HCT116 (cell line): ENCODE data around the gene MBTD1. TPM values are rescaled to one million over a fixed set of nuclear protein-coding genes. Genes with fewer than 3 reads are reported as not detected.
A peak's percentile ranks its signal among the peaks of the same experiment; 100 is the strongest.

Experiments used
- ATAC-seq: fragments of 200-7000 bp; cut with Tn5 transposase; 2 replicates; pipeline ENCODE4 v1.9.1; 2020; ENCODE audit warnings: mild to moderate bottlenecking, moderate library complexity
- BruUV-seq: library from RNA; stranded (reverse); fragments of 400-500 nt; replicated peaks from 2 replicates; lab custom pipeline; 2021; lab: Mats Ljungman, UMichigan
- CTCF ChIA-PET: fragments of 300-600 bp; sonication (Branson Sonifier 250); formaldehyde crosslinking; loops from one replicate; lab custom pipeline; 2021; ENCODE audit warnings: antibody characterized with exemption; lab: Charles Lee
- POLR2A ChIA-PET: fragments of 300-600, 350-600 bp; sonication (Branson Sonifier 250); formaldehyde crosslinking; loops from one replicate; lab custom pipeline; 2021; ENCODE audit warnings: antibody characterized with exemption; lab: Charles Lee
- RAD21 ChIA-PET, 2 experiments: fragments of 300-600 bp; sonication (Branson Sonifier 250); formaldehyde crosslinking; loops; one replicate each; lab custom pipeline; 2023; ENCODE audit warnings: low total read pairs in 2 of 2; ENCODE audit not compliant: uncharacterized antibody in 2 of 2, unreplicated experiment in 2 of 2, low non-redundant PET in 1 of 2; lab: Charles Lee
- DNase-seq: peaks from one replicate; pipeline ENCODE4 v3.0.0-alpha.2; 2010; ENCODE audit warnings: low read depth, low spot score
- H2AFZ ChIP-seq: fragments of 200-600 bp; shearing (Covaris generic), sonication (generic); 2 replicates; pipeline ENCODE4 v1.6.1; 2017; ENCODE audit warnings: low read depth, mixed run types, mixed read lengths, antibody characterized with exemption, low read length; ENCODE audit not compliant: poor library complexity, severe bottlenecking
- H3K27ac ChIP-seq: 2 replicates; pipeline ENCODE4 v1.5.1; 2012; ENCODE audit warnings: low read depth, low read length
- H3K27me3 ChIP-seq: fragments of 200-600 bp; sonication (generic); 2 replicates; pipeline ENCODE4 v1.6.1; 2016; ENCODE audit warnings: mixed run types, low read length, mixed read lengths; ENCODE audit not compliant: insufficient read depth
- H3K36me3 ChIP-seq, 2 experiments: fragments of 200-500 bp in 1 of 2; fragments of 200-600 bp in 1 of 2; sonication (Bioruptor generic) in 1 of 2; sonication (generic) in 1 of 2; 2 replicates each; pipeline versions ENCODE4 v1.5.1 to v1.6.1; 2014 to 2016; ENCODE audit warnings: low read length in 2 of 2, inconsistent platforms in 1 of 2, mixed read lengths in 1 of 2, mixed run types in 1 of 2; ENCODE audit not compliant: insufficient read depth in 2 of 2, control insufficient read depth in 1 of 2
- H3K4me1 ChIP-seq, 2 experiments: fragments of 200-600 bp in 1 of 2; sonication (generic) in 1 of 2; 2 replicates each; pipeline versions ENCODE4 v1.5.1 to v1.6.1; 2012 to 2017; ENCODE audit warnings: low read length in 2 of 2, inconsistent platforms in 1 of 2, mild to moderate bottlenecking in 1 of 2, mixed read lengths in 1 of 2, mixed run types in 1 of 2, moderate library complexity in 1 of 2; ENCODE audit not compliant: insufficient read depth in 2 of 2, control insufficient read depth in 1 of 2
- H3K4me2 ChIP-seq: fragments of 200-600 bp; sonication (generic); 2 replicates; pipeline ENCODE4 v1.6.1; 2017; ENCODE audit warnings: mixed run types, low read length, mixed read lengths
- H3K4me3 ChIP-seq, 2 experiments: fragments of 200-600 bp in 1 of 2; sonication (generic) in 1 of 2; replicated peaks in 1 of 2; 2 replicates each; pipeline ENCODE4 v1.5.1; 2011 to 2016; ENCODE audit warnings: low read length in 2 of 2, control low read depth in 1 of 2, low read depth in 1 of 2, mild to moderate bottlenecking in 1 of 2, mixed read lengths in 1 of 2, mixed run types in 1 of 2
- H3K79me2 ChIP-seq: fragments of 200-600 bp; sonication (generic); 2 replicates; pipeline ENCODE4 v1.6.1; 2017; ENCODE audit warnings: mild to moderate bottlenecking, mixed run types, low read length, moderate library complexity, mixed read lengths; ENCODE audit not compliant: insufficient read depth
- H3K9ac ChIP-seq: fragments of 200-600 bp; sonication (generic); 2 replicates; pipeline ENCODE4 v1.6.1; 2016; ENCODE audit warnings: low read length, mixed read lengths
- H3K9me2 ChIP-seq: fragments of 200-600 bp; sonication (generic), shearing (Covaris generic); 2 replicates; pipeline ENCODE4 v1.6.1; 2017; ENCODE audit warnings: mixed run types, mild to moderate bottlenecking, moderate library complexity; ENCODE audit not compliant: insufficient read depth
- H3K9me3 ChIP-seq, 2 experiments: fragments of 200-500 bp in 1 of 2; fragments of 200-600 bp in 1 of 2; sonication (Bioruptor generic) in 1 of 2; sonication (generic) in 1 of 2; 2 replicates each; pipeline ENCODE4 v1.6.1; 2014 to 2017; ENCODE audit warnings: low read length in 2 of 2, mixed read lengths in 2 of 2, inconsistent platforms in 1 of 2, low read depth in 1 of 2, mild to moderate bottlenecking in 1 of 2, mixed run types in 1 of 2, moderate library complexity in 1 of 2; ENCODE audit not compliant: control insufficient read depth in 1 of 2, insufficient read depth in 1 of 2
- H4K20me1 ChIP-seq: fragments of 200-600 bp; sonication (generic), shearing (Covaris generic); 2 replicates; pipeline ENCODE4 v1.6.1; 2017; ENCODE audit warnings: mixed run types, mild to moderate bottlenecking, moderate library complexity; ENCODE audit not compliant: insufficient read depth
- CBX3 ChIP-seq: IDR thresholded peaks from 2 replicates; pipeline ENCODE4 v1.6.1; 2012; ENCODE audit warnings: low read depth
- CEBPB ChIP-seq: IDR thresholded peaks from 2 replicates; pipeline ENCODE4 v1.6.1; 2012; ENCODE audit warnings: low read depth
- EGR1 ChIP-seq: IDR thresholded peaks from 2 replicates; pipeline ENCODE4 v1.6.1; 2012; ENCODE audit warnings: low read depth
- EZH2 ChIP-seq: fragments of 200-600 bp; sonication (generic); IDR thresholded peaks from 2 replicates; pipeline ENCODE4 v1.6.1; 2017; ENCODE audit warnings: antibody characterized with exemption, mixed run types
- EZH2phosphoT487 ChIP-seq: fragments of 200-600 bp; IDR thresholded peaks from 2 replicates; pipeline ENCODE4 v1.6.1; 2018; ENCODE audit warnings: antibody characterized with exemption, borderline replicate concordance
- POLR2A ChIP-seq: IDR thresholded peaks from 2 replicates; pipeline ENCODE4 v1.7.0; 2011; ENCODE audit warnings: borderline replicate concordance; ENCODE audit not compliant: insufficient read depth, insufficient read length; ENCODE audit errors: extremely low read depth
- POLR2AphosphoS5 ChIP-seq: IDR thresholded peaks from 2 replicates; pipeline ENCODE4 v1.6.1; 2011; ENCODE audit warnings: mild to moderate bottlenecking, low read depth, low read length, moderate library complexity
- RAD21 ChIP-seq: IDR thresholded peaks from 2 replicates; pipeline ENCODE4 v1.6.1; 2012; ENCODE audit warnings: low read depth, mild to moderate bottlenecking
- SIN3A ChIP-seq: IDR thresholded peaks from 2 replicates; pipeline ENCODE4 v1.6.1; 2012; ENCODE audit warnings: low read depth
- TCF7L2 ChIP-seq: IDR thresholded peaks from 2 replicates; pipeline ENCODE4 v1.7.0; 2011; ENCODE audit warnings: borderline replicate concordance, inconsistent platforms; ENCODE audit not compliant: insufficient read depth, insufficient read length; ENCODE audit errors: extremely low read depth
- intact Hi-C: fragments of 100-400 bp; cut with micrococcal nuclease; formaldehyde crosslinking; loops from 2 replicates; pipeline ENCODE4 v1.10.0; 2022
- total RNA-seq: library from RNA; stranded (reverse); gene quantifications from one replicate; pipeline ENCODE4 v1.2.1, GENCODE V29; 2021; ENCODE audit not compliant: unreplicated experiment
- TF ChIP-seq, protein P1 (sequence below), 3 experiments: fragments of 200-600 bp in 1 of 3; sonication (generic) in 1 of 3; IDR thresholded peaks in 2 of 3; conservative IDR thresholded peaks in 1 of 3; 2 replicates each; pipeline ENCODE4 v1.5.1; 2012 to 2017; ENCODE audit warnings: low read depth in 2 of 3, low read length in 2 of 3, antibody characterized with exemption in 1 of 3, borderline replicate concordance in 1 of 3, control low read depth in 1 of 3, mild to moderate bottlenecking in 1 of 3, mixed read lengths in 1 of 3, mixed run types in 1 of 3, moderate library complexity in 1 of 3; ENCODE audit not compliant: insufficient read depth in 1 of 3
- TF ChIP-seq, protein P2 (sequence below): IDR thresholded peaks from 2 replicates; pipeline ENCODE4 v1.6.1; 2012
- TF ChIP-seq, protein P3 (sequence below): IDR thresholded peaks from 2 replicates; pipeline ENCODE4 v1.6.1; 2012

Gene MBTD1
- total RNA-seq, 1 experiment from 2014 or later, result 27.3 TPM

DNA sequence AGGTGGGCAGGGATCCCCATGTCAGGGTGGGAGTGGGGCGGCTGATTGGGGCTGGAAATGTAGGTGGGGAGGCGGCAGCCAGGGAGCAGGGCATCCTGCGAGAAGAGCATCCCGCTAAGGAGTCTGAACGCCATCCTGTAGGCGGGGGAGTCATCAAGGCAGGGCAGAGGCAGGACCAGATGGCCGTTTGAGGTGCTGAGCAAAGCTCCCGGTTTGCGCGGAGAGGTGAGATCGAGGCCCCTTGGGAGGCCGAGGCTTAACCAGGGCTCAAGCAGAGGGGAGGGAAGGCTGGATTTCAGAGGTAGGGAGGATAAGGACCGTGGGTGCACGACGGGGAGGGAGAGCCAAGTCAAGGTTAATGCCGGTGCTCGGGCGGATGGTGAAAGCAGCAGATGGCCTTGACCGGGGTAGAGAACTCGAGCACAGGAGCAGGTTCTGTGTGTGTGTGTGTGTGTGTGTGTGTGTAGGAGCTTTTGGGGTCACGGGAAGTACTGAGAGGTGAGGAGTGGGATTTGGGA, 94.1 kb downstream of the MBTD1 start:
- Histone ChIP-seq H3K9ac (peak overlapping the region; percentile 99), H3K4me2 (peak overlapping the region; percentile 94), H3K9me2 (no peaks in the 10 kb centered on the region), H3K27me3 (no peaks in the 10 kb centered on the region), H3K36me3 (peaks cover 52 to 60% of the 10 kb centered on the region in 2 experiments), H2AFZ (no peak overlapping the region), H4K20me1 (peaks cover 18% of the 10 kb centered on the region; the same call in 1 of the 2 replicates), H3K4me3 (peak overlapping the region; percentile 90 to 91), H3K4me1 (peaks cover 13 to 24% of the 10 kb centered on the region in 2 experiments; a peak in 3 of 4 replicates), H3K79me2 (peaks cover 75% of the 10 kb centered on the region), H3K27ac (peak overlapping the region; percentile 96), H3K9me3 (no peaks in the 10 kb centered on the region)
- ATAC-seq (peak; percentile 40), DNase-seq (no peak)
- intact Hi-C loops, result loop anchor here (5.0 kb wide), 1 partner anchor 163 kb away; no protein-coding TSS in a partner anchor
- ChIA-PET POLR2A (interaction anchor here (1.1 to 2.3 kb wide), 3 partner anchors 12 to 299 kb away, joined by 5 to 9 read pairs (median 5); partner anchors contain the start of genes NME1, SPAG9 and TOB1), CTCF (interaction anchor here (0.7 to 1.7 kb wide), 4 partner anchors 11 to 165 kb away, joined by 3 to 14 read pairs (median 4); partner anchors contain the start of gene NME1), RAD21 (no interaction called here)
- TF ChIP-seq POLR2A (peak; percentile 80), EGR1 (no peak)
- TSS peak; percentile 83 for BruUV-seq

DNA sequence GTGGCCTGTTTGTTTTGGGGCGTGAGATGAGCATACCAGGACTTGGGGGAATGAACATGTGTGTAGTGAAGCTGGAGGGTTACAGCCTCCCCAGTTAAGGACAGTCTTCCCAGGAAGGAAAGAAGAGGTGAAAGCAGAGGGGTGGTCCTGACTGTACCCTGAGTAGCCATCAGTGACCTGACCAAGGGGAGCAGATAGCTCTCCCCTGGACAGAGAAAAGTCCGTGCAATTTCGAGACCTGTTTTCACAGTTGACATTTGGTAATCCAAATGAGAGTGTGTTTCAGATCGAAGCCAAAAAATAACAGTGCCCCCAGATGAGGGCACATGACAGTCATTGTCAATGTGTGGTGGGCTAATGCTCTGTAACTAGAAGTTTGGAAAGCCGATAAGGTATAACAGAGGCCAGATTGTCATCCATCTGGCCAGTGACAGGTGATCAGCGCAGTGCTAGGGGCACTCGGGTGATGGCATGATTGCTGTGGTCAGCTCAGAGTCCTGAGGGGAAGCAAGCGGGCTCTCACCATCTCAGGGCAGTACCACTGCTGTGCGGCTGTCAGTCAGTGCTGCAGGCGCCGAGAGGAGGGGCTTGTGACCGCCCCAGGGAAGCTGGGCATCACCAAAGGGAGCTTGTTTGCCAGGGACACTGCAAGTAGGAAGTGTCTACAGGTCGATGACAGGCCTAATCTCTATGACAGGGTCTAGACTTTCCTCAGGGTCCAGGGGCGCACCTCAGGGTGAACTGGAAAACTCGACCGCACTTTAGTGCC, 94.8 kb downstream of the MBTD1 start:
- no peak for DNase-seq
- Histone ChIP-seq H3K36me3 (peaks cover 50 to 60% of the 10 kb centered on the region in 2 experiments), H4K20me1 (peaks cover 14% of the 10 kb centered on the region; the same call in 1 of the 2 replicates), H3K4me2 (peak overlapping the region; percentile 94), H3K9ac (peak overlapping the region; percentile 99), H3K4me1 (peaks cover 13 to 24% of the 10 kb centered on the region in 2 experiments; a peak in 3 of 4 replicates), H3K79me2 (peaks cover 74% of the 10 kb centered on the region), H3K4me3 (peak overlapping the region; percentile 90 to 91)
- BruUV-seq, result no TSS peak
- TF ChIP-seq CBX3 (no peak), EZH2 (no peak), CEBPB (no peak), RAD21 (no peak), SIN3A (no peak), TCF7L2 (no peak), POLR2AphosphoS5 (no peak), EZH2phosphoT487 (no peak), POLR2A (no peak)
- TF ChIP-seq, protein P1, sequence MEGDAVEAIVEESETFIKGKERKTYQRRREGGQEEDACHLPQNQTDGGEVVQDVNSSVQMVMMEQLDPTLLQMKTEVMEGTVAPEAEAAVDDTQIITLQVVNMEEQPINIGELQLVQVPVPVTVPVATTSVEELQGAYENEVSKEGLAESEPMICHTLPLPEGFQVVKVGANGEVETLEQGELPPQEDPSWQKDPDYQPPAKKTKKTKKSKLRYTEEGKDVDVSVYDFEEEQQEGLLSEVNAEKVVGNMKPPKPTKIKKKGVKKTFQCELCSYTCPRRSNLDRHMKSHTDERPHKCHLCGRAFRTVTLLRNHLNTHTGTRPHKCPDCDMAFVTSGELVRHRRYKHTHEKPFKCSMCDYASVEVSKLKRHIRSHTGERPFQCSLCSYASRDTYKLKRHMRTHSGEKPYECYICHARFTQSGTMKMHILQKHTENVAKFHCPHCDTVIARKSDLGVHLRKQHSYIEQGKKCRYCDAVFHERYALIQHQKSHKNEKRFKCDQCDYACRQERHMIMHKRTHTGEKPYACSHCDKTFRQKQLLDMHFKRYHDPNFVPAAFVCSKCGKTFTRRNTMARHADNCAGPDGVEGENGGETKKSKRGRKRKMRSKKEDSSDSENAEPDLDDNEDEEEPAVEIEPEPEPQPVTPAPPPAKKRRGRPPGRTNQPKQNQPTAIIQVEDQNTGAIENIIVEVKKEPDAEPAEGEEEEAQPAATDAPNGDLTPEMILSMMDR (IDR thresholded peaks at IDR 0.05 in 2 of 3, conservative IDR thresholded peaks at IDR 0.05 in 1 of 3; ENCODE audit: borderline replicate concordance in 1 of 3, insufficient read depth in 1 of 3, low read depth in 2 of 3, low read length in 2 of 3), result no peak
- TF ChIP-seq, protein P2, sequence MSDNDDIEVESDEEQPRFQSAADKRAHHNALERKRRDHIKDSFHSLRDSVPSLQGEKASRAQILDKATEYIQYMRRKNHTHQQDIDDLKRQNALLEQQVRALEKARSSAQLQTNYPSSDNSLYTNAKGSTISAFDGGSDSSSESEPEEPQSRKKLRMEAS, result no peak
- TF ChIP-seq, protein P3, sequence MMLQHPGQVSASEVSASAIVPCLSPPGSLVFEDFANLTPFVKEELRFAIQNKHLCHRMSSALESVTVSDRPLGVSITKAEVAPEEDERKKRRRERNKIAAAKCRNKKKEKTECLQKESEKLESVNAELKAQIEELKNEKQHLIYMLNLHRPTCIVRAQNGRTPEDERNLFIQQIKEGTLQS, result no peak
- TF ChIP-seq, all 23 proteins: peak for 0
- Histone ChIP-seq H3K9me3 (no peaks in the 10 kb centered on the region), H2AFZ (no peak overlapping the region), H3K27ac (peak overlapping the region; percentile 96), H3K27me3 (no peaks in the 10 kb centered on the region), H3K9me2 (no peaks in the 10 kb centered on the region)
- RAD21 ChIA-PET, result no interaction called here
- CTCF ChIA-PET, result interaction anchor here (1.7 kb wide), 1 partner anchor 12 kb away, joined by 14 read pairs; the partner anchor contains the start of gene NME1
- POLR2A ChIA-PET, result interaction anchor here (0.5 to 2.3 kb wide), 4 partner anchors 12 to 299 kb away, joined by 3 to 9 read pairs (median 5); partner anchors contain the start of genes NME1, SPAG9 and TOB1
- ATAC-seq, result peak; percentile 0; the same call in 1 of the 2 replicates
- intact Hi-C loops, result loop anchor here (5.0 kb wide), 1 partner anchor 163 kb away; no protein-coding TSS in a partner anchor
